ENCODE measurements around the gene STK40. TPM values are rescaled to one million over a fixed set of nuclear protein-coding genes. Genes with fewer than 3 reads are reported as not detected.

Gene STK40
- total and polyA plus RNA-seq, 9 of the 15 experiments (the other 6 are each of a cell fraction or from before 2014, with no cell fraction given) = 0.69 to 94.3 (median 39.1) TPM

GRCh38 chr1:36321119-36321951 lies 64.4 kb downstream of the STK40 start (continued):
- TF ChIP-seq JUN (IDR thresholded peaks at IDR 0.05; ENCODE audit: borderline replicate concordance, low read depth, low read length) (peak; percentile 42; the same call in 1 of the 2 replicates), JUN (CRISPR knock-in tag; IDR thresholded peaks at IDR 0.05; ENCODE audit: borderline replicate concordance) (peak; percentile 95), ZNF24 (IDR thresholded peaks at IDR 0.05) (peak; percentile 44), FOXP4 (CRISPR knock-in tag; IDR thresholded peaks at IDR 0.05; ENCODE audit: borderline replicate concordance) (peak; percentile 84; the same call in 1 of the 2 replicates), ATF4 (CRISPR knock-in tag; IDR thresholded peaks at IDR 0.05) (peak; percentile 65; the same call in 1 of the 2 replicates), SMAD3 (CRISPR knock-in tag; conservative IDR thresholded peaks at IDR 0.05) (0 out of 2 replicates have a peak, but pooled peaks have one; percentile 29), ZNF12 (CRISPR knock-in tag; IDR thresholded peaks at IDR 0.05) (peak; percentile 86), TEAD2 (tag; IDR thresholded peaks at IDR 0.05) (peak; percentile 64; the same call in 1 of the 2 replicates), VEZF1 (CRISPR knock-in tag; IDR thresholded peaks at IDR 0.05) (peak; percentile 92), IFI16 (CRISPR knock-in tag; IDR thresholded peaks at IDR 0.05) (no peak), NFXL1 (CRISPR knock-in tag; IDR thresholded peaks at IDR 0.05) (no peak), TBL1XR1 (IDR thresholded peaks at IDR 0.05; ENCODE audit: low read length in 2 of 2) (peak; percentile 38 to 84; a peak in 2 of 4 replicates), TAF1 (IDR thresholded peaks at IDR 0.05; ENCODE audit: control insufficient read depth, extremely low read depth, insufficient read depth, low read length, severe bottlenecking) (peak; percentile 70), RBM39 (optimal IDR thresholded peaks at IDR 0.05; ENCODE audit: low read depth, low read length) (no peak), E2F8 (IDR thresholded peaks at IDR 0.05; ENCODE audit: low read depth, partially characterized antibody) (peak; percentile 56), L3MBTL2 (IDR thresholded peaks at IDR 0.05) (peak; percentile 100), ZNF76 (CRISPR knock-in tag; IDR thresholded peaks at IDR 0.05; ENCODE audit: borderline replicate concordance) (peak; percentile 76; the same call in 1 of the 2 replicates), ZNF766 (CRISPR knock-in tag; conservative IDR thresholded peaks at IDR 0.05) (peak; percentile 59; the same call in 1 of the 2 replicates), ZNF79 (CRISPR knock-in tag; IDR thresholded peaks at IDR 0.05; ENCODE audit: low read depth) (0 out of 2 replicates have a peak, but pooled peaks have one; percentile 38), HDAC8 (tag; IDR thresholded peaks at IDR 0.05) (peak; percentile 91)
